Skin of body (tissue), 2 donors: ENCODE data around the gene DHRS1. TPM values are rescaled to one million over a fixed set of nuclear protein-coding genes. Genes with fewer than 3 reads are reported as not detected.

ENCODE experiments used
- DNase-seq: peaks from one replicate; lab custom pipeline; 2025; lab: John Stamatoyannopoulos, UW
- total RNA-seq: library from RNA; depleted of rRNA; stranded (reverse); fragments of >200 nt; gene quantifications from one replicate; pipeline ENCODE4 v1.2.3, GENCODE V29; 2014

The DHRS1 gene
- total RNA-seq, 1 donor from 2014 or later, result 17.9 TPM

- DNase-seq, result no peak
Measured at GRCh38 chr14:24266344-24267244, 33.0 kb downstream of the DHRS1 start.

- DNase-seq, result no peak
Measured at GRCh38 chr14:24264298-24264697, 35.3 kb downstream of the DHRS1 start.

GRCh38 chr14:24263848-24264247, 35.7 kb downstream of the DHRS1 start:
- no peak for DNase-seq

- DNase-seq, result no peak
Measured at GRCh38 chr14:24262821-24263733, 36.5 kb downstream of the DHRS1 start, which contains the start of gene TGM1. TGM1 (minus strand) TSS chr14:24263177; CDS start chr14:24262352, 825 bp downstream.

- DNase-seq, result no peak
Measured at GRCh38 chr14:24261969-24262327, 37.6 kb downstream of the DHRS1 start.

- no peak for DNase-seq
Measured at GRCh38 chr14:24261256-24261968, 38.2 kb downstream of the DHRS1 start.

- no peak for DNase-seq
Measured at GRCh38 chr14:24260780-24261157, 38.8 kb downstream of the DHRS1 start.

- DNase-seq, result no peak
Measured at GRCh38 chr14:24260026-24260779, 39.4 kb downstream of the DHRS1 start.

- peak; percentile 32 for DNase-seq
Measured at GRCh38 chr14:24259282-24260025, 40.1 kb downstream of the DHRS1 start.

GRCh38 chr14:24258548-24259265, 40.9 kb downstream of the DHRS1 start:
- DNase-seq, result no peak

GRCh38 chr14:24258119-24258518, 41.5 kb downstream of the DHRS1 start:
- no peak for DNase-seq

- DNase-seq, result no peak
Measured at GRCh38 chr14:24256960-24257359, 42.6 kb downstream of the DHRS1 start.

- no peak for DNase-seq
Measured at GRCh38 chr14:24255931-24256711, 43.5 kb downstream of the DHRS1 start.

- DNase-seq, result no peak
Measured at GRCh38 chr14:24255438-24255837, 44.1 kb downstream of the DHRS1 start.

- no peak for DNase-seq
Measured at GRCh38 chr14:24254630-24255392, 44.8 kb downstream of the DHRS1 start.

- DNase-seq, result no peak
Measured at GRCh38 chr14:24253936-24254335, 45.6 kb downstream of the DHRS1 start.

GRCh38 chr14:24252289-24253124, 47.1 kb downstream of the DHRS1 start:
- no peak for DNase-seq
